Activated effector memory CD4-positive, alpha-beta T cell treated with anti-CD3 and anti-CD28 coated beads, Interleukin-2, amount 50 U/mL, for 16 hours (primary cell): ENCODE data around the gene PTPRN2.

ENCODE experiments used
- DNase-seq: peaks from one replicate; pipeline ENCODE4 v3.0.0-alpha.2; 2020

PTPRN2 gene

DNA sequence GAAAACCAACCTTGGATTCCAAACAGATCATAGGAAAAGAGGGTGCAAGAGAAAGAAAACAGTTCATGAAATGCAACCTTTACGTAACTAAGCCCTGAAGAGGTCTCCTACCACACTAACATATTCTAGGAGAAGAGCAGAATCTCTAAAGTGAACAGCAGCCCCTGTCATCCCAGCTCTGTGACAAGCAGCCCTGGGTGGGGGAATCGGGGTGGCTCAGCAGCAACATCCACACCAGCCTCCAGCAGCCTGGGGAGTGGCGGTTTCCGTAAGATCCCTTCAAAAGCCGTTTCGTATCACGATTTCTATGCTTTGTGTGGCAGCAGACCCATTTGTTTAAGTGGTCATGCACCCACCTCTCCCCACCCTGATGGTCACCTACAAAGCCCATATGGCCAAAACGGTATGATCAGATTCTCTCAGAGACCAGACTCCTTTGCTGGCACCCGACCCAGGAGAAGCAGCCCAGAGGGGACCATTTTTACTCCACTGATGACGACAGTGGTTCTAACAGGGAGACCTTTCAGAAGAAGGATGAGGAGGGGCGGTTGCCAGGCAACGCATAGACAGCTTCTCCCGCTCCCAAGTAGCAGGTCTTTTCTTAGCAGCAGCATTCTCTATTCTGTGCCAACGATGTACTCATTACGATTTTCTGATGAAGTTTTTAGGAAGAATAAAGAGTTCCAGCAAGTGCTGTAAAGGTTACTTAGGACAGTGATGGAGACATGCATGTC lies 950.2 kb downstream of the PTPRN2 start:
- no peak for DNase-seq

DNA sequence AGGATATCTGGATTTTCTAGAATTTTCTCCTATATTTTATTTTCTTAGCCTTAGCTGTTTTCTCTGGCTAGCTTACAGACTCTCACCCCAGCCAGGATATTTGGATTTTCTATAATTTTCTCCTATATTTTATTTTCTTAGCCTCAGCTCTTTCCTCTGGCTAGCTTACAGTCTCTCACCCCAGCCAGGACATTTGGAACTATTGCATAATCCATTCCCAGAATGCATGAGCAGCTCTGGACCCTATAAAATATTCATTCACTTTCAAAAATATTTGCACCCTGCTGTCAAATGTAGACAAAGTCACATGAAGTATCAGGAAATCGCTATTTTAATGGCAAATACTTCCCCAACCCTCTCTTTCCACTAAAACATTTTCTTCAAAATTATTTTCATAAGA lies 952.0 kb downstream of the PTPRN2 start:
- DNase-seq, result no peak

- no peak for DNase-seq
Measured at GRCh38 chr7:157635148-157635500, 952.5 kb downstream of the PTPRN2 start.

DNA sequence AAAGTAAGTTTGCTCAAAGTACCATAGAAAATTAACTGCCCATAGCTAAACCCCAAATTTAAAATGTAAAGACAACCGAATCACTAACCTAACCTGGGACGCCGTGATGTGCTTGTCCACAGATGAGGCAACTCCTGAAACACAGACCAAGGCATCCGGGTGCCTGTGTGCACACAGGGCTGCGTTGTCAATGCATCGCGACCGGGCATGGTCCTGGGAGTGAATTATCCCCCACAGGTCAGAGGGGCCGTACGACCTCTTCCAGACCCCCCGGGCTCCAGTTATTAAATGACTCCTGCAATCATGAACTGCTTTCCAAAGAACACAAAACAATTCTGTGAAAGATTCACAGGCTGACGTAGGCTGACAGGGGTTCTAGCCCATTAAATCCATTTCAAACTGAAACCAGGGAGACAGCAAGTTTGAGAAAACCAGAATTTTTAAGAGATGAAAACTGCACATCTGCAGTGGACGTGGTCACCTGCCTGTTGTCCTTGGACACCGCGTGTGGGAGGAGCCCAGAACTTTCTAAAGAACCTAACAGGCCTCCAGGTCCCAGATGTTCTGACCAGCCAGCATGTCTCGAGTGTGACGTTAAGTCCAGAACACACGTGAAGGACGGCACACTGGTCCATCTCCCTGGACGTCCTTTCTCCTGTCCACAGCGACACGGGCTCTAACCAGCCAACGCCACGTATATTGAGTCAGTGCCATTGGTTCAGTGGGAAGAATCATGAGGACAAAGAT lies 953.0 kb downstream of the PTPRN2 start:
- DNase-seq, result no peak

DNA sequence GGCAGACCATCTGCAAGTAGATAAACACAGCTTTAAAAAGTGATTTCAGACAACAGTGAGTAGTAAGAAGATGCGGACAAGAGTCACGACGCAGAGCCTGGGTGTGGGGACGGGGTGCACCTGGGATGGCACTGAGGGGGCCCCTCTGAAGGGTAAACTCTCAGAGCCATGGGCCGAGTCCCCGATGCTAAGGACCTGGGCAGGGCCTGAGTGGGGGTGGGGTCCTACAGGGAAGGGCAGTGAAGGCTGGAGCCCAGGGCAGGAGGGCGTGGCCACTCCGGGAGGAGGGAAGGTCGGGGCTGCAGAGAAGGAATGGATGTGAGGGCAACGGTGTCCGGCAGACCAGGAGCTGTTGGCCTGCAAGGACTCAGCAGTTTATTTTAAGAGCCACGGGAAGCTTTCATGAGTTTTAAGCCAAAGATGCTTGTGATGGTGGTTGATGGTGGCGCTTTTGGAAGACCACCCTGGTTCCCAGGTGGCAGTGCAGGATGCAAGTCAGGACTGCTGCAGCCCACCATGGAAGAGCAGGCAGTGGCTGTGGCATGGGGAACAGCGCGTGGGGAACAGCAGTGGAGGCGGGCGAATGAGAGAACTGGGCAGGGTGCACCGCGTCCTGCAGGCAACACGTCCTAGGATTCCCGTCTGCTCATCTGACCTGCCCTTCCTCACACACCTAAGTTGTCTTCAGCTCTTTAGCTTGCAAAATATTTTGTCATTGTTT lies 954.0 kb downstream of the PTPRN2 start:
- no peak for DNase-seq

- DNase-seq, result no peak
Measured at GRCh38 chr7:157630301-157630853, 957.2 kb downstream of the PTPRN2 start.

DNA sequence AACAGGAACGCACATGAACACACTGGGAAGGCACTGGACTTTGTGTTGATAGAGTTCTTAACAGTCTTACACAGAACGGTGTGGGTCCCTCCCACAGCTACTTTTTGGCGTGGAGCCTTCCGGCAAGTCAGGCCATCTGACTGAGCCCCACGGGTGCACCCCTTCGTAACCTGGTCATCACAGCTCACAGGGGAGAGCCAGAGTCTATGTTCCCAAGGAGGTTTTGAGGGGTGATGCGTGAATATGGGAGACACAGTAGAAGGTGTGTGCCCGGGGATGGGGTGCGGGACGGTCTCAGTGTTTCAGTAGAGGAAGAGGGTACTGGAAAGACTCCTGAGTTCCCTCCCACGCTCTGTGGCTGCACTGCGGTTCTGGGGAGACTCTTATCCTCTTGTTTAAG lies 959.2 kb downstream of the PTPRN2 start:
- DNase-seq, result no peak

- no peak for DNase-seq
Measured at GRCh38 chr7:157627646-157628045, 960.0 kb downstream of the PTPRN2 start.

GRCh38 chr7:157627033-157627432 lies 960.6 kb downstream of the PTPRN2 start:
- DNase-seq, result no peak

GRCh38 chr7:157625973-157626742 lies 961.5 kb downstream of the PTPRN2 start:
- DNase-seq, result no peak

DNA sequence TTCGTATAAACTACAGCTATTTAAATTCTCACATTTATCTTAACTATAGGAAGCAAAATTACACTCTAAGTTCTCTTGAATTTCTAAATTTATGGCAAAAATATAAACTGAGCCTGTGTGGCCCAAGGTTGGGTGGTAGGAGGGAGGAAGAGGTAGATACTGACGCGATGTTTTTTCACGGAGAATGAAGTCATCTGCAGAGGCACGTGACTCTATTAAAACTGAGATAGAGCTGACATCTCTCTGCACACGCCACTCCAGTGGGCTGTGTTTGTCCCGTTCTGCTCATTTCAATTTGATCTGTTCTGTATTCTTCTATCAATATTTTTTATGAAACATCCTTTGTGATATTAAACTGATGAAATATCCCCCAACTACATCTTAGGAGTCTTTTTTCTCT lies 964.1 kb downstream of the PTPRN2 start:
- DNase-seq, result no peak

DNA sequence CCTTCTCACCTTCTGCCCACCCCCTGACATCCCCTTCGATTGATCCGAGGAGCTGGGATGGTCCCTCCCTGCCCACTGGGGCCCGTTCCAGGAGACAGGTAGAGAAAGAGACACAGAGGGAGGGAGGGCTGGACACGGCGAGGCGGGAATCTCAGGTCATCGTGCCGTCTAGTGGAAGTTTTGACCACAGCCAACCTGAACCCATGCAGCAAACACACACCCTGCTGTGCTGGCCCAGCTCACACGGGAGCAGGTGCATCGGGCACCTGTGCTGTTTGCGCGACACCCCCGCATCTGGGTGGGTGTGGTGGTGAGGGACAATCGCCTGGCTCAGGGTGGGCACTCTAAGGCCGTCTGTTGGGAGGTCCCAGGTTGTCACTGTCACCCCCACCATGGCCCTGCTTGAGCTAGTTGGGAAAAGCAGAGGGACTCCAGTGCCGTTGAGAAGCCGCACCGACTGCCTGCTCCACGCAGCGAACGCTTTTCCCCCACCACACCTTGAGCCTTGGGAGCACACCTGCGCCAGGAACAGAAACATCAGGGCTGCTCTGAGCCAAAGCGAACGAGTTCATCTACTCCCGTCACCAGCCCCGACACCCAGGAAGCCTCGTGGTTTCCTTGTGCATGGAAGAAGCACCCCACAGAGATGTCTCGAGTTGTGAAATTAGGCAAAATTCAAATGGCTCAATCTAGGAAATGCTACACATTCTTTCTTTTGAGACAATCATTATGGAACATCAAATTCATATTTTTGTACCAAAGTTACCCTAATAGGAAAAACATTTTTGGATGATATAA lies 965.0 kb downstream of the PTPRN2 start:
- no peak for DNase-seq

GRCh38 chr7:157622000-157622399 lies 965.6 kb downstream of the PTPRN2 start:
- DNase-seq, result peak; percentile 56

DNA sequence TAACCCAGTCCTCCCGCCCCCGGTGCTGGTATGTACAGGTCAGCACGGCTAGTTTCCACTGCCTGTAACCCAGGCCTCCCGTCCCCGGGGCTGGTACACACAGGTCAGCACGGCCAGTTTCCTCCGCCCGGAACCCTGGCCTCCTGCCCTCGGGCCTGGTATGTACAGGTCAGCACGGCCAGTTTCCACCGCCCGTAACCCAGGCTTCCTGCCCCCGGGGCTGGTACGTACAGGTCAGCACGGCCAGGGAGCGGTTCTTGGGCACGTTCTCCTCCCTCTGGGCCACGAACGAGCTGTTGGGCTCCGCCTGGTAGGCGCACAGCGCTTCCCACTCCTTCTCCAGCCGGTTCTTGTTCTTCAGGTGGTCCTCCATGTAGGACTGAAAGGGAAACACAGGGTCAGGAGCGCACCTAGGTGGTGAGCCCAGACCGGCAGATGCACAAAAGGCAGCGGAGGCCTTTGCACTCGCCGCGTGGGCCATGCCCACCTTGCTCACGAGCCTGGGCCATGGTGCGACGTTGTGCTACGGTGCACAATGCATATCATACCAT lies 966.4 kb downstream of the PTPRN2 start:
- no peak for DNase-seq

- DNase-seq, result no peak
Measured at GRCh38 chr7:157620616-157621015, 967.0 kb downstream of the PTPRN2 start.

GRCh38 chr7:157619753-157620525 lies 967.7 kb downstream of the PTPRN2 start:
- no peak for DNase-seq

- DNase-seq, result no peak
Measured at GRCh38 chr7:157618823-157619606, 968.6 kb downstream of the PTPRN2 start.

DNA sequence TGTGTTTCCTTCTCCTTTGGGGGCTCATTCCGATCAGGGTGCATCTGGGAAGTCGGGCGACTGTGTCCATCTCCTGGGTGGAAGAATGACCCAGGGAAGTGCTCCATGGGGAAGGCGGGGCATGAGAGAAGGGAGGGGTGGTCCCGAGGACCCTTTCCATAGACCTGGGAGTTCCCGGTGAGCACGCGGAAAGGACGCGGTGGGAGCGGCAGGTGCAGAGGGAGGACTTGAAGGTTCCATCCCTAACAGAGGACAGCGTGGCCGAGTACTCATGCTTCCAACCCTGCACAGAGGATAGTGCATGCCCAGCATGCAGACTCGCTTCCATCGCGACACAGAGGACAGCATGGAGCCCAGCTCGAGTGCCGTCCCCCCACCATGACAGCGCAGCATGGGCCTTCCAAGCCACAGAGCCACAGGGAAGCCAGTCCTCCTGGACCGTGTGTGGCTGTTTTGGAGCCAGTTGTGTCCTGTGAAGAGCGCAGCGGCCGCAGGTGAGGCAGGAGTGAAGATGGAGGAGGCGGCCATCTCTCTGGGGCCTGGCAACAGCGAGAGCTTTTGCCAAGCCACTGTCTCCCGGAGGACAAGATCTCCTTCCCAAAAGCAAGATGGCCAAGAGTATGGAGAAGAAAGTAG lies 969.4 kb downstream of the PTPRN2 start:
- no peak for DNase-seq

DNA sequence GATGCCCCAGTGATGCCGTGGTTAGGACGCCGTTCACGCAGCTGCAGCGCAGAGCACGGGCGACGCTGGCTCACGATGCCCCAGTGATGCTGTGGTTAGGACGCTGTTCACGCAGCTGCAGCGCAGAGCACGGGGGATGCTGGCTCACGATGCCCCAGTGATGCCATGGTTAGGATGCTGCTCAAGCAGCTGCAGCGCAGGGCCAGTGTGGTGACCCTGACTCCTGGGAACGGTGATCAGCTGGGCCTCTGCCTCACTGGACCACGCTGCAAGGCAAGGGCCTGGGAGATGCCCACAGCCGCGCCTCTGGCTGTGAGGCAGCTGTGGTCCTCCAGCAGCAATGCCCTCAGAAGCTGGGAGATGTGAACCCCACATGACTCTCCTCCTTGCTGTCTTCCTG lies 970.2 kb downstream of the PTPRN2 start:
- DNase-seq, result no peak

- no peak for DNase-seq
Measured at GRCh38 chr7:157616931-157617330, 970.7 kb downstream of the PTPRN2 start.
